ENCODE measurements around the gene ZNF90.
"Not testable (repeated sequence)": the region's sequence is repeated elsewhere in the genome, so short reads cannot be mapped to it uniquely, and the experiment has no call there.

ZNF90 gene

DNA sequence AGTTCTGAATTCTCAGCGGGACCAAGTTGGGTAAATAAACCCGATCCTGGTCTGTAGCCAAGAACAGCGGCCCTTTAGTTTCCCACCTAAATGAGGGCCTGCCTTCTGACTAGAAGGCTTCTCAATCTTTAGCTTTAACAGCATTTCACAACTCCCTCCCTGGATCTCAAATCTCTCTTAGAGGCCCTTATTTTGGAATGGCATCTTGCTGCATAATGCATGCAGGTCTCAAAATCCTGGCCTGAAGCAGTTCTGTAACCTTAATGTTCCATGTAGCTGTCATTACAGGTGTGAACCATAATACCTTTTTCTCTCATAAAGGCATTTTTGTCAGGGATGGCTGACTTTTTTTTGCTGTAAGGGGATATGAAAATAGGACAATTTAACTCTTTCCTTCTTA lies 29.5 kb downstream of the ZNF90 start:
- DNase-seq: no peak

DNA sequence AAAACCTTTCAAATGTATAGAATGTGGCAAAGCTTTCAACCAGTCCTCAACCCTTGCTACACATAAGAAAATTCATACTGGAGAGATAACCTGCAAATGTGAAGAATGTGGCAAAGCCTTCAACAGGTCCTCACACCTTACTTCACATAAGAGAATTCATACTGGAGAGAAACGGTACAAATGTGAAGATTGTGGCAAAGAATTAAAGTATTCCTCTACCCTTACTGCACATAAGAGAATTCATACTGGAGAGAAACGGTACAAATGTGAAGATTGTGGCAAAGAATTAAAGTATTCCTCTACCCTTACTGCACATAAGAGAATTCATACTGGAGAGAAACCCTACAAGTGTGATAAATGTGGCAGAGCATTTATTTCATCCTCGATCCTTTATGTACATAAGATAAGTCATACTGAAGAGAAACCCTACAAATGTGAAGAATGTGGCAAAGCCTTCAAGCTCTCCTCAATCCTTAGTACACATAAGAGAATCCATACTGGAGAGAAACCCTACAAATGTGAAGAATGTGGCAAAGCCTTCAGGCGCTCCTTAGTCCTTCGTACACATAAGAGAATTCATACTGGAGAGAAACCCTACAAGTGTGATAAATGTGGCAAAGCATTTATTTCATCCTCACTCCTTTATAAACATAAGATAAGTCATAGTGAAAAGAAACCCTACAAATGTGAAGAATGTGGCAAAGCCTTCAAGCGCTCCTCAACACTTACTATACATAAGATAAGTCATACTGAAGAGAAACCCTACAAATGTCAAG lies 40.5 kb downstream of the ZNF90 start:
- not testable (repeated sequence) for DNase-seq

DNA sequence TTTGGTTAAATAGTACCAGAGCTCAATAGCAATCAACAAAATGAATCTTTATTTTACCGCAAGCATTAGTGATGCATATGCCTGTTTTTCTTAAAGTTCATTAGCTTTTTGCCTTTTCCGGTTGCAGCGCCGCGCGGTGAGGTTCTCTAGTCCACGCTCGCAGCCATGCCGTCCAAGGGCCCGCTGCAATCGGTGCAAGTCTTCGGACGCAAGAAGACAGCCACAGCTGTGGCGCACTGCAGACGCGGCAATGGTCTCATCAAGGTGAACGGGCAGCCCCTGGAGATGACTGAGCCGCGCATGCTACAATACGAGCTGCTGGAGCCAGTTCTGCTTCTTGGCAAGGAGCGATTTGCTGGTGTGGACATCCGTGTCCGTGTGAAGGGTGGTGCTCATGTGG lies 47.1 kb downstream of the ZNF90 start:
- DNase-seq: no peak

DNA sequence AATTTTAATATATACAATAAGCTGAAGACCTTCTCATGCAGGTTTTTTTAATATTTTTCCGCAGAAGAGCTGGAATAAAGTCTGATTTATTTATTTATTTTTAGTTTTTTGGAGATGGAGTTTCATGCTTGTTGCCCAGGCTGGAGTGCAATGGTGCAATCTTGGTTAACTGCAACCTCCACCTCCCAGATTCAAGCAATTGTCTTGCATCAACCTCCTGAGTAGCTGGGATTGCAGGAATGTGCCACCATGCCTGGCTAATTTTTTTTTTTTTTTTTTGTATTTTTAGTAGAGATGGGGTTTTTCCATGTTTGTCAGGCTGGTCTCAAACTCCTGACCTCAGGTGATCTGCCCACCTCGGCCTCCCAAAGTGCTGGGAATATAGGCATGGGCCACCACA lies 55.1 kb downstream of the ZNF90 start:
- DNase-seq: not testable (repeated sequence)

DNA sequence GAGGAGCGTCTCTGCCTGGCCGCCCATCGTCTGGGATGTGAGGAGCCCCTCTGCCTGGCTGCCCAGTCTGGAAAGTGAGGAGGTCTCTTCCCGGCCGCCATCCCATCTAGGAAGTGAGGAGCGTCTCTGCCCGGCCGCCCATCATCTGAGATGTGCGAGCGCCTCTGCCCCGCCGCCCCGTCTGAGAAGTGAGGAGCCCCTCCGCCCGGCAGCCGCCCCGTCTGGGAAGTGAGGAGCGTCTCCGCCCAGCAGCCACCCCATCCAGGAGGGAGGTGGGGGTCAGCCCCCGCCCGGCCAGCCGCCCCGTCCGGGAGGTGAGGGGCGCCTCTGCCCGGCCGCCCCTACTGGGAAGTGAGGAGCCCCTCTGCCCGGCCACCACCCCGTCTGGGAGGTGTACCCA lies 59.9 kb downstream of the ZNF90 start:
- DNase-seq: not testable (repeated sequence)

DNA sequence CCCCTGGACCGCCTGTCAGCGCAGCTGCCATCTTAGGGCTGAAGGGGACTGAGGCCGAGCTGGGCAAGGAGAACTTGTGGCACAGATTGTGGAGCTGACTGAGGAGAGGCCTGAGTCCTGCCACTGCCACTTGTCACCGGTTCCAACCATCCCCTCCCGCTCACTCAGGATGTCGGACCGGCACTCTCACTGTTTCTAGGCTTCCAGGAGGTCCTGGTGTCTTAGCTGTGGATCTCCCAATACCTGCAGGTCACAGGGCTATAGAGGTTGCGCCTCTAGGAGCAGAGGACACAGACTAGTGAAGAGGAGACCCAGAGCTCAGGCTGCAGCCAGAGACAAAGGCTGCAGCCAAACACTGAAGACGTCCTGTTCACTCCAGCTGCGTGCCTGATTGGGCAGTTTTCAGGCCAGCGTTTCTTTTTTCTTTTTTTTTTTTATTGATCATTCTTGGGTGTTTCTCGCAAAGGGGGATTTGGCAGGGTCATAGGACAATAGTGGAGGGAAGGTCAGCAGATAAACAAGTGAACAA lies 73.9 kb downstream of the ZNF90 start:
- no peak for DNase-seq

DNA sequence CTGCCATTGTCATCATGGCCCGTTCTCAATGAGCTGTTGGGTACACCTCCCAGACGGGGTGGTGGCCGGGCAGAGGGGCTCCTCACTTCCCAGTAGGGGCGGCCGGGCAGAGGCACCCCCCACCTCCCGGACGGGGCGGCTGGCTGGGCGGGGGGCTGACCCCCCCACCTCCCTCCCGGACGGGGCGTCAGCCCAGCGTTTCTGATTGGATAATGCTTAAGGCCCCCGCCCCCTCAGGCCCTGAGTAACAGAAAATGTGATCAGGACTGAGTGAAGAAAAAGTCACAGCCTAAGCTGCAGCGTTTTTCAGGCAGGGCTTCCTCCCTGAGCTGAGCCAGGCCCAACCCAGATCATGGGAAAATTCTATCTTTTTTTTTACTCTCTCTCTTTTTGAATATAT lies 74.7 kb downstream of the ZNF90 start:
- DNase-seq: not testable (repeated sequence)

DNA sequence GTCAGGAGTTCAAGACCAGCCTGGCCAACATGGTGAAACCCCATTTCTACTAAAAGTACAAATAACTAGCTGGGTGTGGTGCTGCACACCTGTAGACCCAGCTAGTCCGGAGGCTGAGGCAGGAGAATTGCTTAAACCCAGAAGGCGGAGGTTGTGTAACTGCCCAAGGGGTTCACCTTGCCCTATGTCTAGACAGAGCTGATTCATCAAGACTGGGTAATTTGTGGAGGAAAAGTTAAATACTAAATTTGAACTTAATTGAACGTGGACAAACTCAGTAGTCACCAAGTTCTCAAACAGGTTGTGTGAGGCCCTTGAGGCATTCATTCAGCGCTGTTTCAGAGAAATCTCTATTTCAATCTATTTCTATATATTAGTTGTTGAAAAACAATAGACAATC lies 75.5 kb downstream of the ZNF90 start:
- DNase-seq: no peak

DNA sequence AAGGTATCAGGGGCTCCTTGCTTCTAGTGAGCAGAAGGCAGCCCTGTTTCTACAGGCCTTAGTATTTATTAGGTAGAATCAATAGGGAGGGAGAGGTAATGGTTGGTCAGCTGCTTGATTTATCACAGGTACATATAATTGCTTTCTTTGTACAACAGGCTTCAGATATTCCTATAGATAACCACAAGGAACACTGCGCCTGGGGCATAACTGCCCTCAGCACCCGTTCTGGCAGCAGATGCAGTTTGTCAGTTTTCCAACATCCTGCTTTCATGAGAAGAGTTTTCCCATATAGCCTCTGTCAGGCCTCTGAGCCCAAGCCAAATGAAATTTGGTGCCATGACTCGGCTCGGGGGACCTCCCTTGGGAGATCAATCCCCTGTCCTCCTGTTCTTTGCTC lies 76.8 kb downstream of the ZNF90 start:
- no peak for DNase-seq

DNA sequence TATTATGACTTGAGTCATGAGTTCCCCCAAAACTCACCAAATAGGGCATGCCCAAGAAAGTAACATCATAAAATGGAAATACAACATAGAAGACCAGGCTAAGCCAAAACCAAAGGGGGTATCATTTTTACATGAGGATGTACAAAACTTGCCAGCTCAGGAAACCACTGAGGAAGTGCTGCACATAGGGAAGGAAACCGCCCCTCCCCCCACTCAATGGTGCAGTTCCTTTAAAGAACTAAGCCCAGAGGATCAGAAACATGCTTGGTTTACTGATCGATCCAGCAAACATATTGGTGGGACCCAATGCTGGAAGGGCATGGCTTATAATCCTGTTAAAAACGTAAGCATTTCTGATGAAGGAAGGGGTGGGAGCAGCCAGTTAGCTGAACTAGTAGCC lies 85.0 kb downstream of the ZNF90 start:
- DNase-seq: no peak

DNA sequence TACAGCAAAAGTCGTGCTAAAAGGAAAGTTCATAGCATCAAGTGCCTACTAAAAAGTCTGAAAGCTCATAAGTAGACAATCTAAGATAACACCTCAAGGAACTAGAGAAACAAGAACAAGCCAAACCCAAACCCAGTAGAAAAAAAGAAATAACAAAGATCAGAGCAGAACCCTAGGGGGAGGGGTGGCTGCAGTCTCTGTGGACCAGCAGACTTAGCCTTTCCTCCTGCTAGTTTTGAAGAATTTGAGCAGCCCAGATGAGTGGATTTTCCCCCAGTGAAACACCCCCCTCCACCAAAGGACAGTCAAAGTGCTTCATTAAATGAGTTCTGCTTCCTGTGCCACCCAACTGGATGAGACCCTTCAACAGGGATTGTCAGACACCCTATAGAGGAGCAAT lies 86.7 kb downstream of the ZNF90 start:
- no peak for DNase-seq

DNA sequence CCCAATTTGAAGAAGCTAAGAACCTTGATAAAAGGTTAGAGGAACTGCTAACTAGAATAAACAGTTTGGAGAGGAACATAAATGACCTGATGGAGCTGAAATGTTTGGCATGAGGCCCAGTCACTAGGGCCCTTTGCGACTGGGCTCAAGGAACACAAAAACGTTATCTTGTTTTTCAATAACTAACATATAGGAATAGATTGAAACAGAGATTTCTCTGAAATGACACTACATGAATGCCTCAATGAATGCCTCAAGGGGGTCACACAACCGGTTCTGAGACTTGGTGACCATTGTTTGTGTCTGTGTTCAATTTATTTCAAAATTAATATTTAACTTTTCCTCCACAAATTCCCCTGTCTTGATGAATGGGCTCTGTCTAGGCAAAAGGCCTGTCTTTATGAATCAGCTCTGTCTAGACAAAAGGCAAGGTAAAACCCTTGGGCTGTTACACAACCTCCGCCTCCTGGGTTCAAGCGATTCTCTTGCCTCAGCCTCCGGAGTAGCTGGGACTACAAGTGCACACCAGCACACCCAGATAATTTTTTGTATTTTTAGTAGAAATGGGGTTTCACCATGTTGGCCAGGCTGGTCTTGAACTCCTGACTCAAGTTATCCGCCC lies 88.3 kb downstream of the ZNF90 start:
- peak; percentile 61 for DNase-seq

DNA sequence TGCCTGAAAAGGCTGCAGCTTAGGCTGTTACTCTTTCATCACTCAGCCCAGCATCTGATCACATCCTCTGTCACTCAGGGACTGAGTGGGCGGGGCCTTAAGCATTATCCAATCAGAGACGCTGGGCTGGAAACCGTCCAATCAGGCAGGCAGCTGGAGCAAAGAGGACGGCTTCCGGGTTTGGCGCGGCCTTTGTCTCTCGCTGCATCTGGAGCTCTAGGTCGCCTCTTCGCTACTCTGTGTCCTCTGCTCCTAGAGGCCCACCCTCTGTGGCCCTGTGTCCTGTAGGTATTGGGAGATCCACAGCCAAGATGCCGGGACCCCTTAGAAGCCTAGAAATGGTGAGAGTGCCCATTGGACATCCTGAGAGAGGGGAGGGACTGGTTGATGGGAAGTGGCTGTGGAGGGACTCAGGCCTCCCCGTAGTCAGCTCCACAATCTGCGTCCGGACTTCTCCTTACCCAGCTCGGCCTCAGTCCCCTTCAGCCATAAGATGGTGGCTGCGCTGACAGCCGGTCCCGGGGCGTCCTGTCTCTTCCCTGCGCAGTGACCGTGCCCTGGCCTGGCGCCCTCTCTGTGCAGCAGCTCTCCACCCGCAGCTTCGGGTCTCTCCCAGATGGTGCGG lies 89.3 kb downstream of the ZNF90 start, which contains the start of gene ZNF486:
Gene ZNF486 (plus strand): TSS at position 195 of the 625 bp plus-strand sequence. CDS start 117 bp downstream, at position 312.
- no peak for DNase-seq

DNA sequence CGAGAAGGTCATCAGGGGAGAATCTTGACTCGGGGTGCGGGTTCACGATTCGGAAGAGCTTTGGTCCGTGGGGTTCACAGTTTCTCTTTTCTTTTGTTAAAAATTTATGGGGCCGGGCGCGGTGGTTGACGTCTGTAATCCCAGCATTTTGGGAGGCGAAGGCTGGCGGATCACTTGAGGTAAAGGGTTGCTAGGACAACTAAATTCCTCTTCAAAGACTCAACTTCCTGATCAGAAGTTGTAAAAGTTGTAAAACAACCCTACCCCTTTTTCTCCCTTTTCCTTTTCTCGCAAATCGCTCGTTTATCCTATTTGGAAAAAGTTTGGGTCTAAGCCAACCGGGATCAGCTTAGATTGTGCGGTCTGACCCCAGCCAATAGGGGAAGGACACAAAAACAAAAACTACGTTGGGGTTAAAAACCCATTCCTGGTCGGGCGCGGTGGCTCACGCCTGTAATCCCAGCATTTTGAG lies 89.9 kb downstream of the ZNF90 start:
- DNase-seq: no peak

All from DMS79 (cell line).